NB4 (cell line): Measurements from ENCODE around the gene CTXND1.

Experiments
- DNase-seq: peaks from one replicate; pipeline ENCODE4 v3.0.0; 2010; ENCODE audit warnings: low read depth
- H3K4me3 ChIP-seq: one replicate; pipeline ENCODE4 v1.5.1; 2011; ENCODE audit warnings: mild to moderate bottlenecking, low read depth, low read length, moderate library complexity
- CTCF ChIP-seq: IDR thresholded peaks from one replicate; pipeline ENCODE4 v1.5.1; 2012; ENCODE audit warnings: low read depth, low read length
- MYC ChIP-seq: IDR thresholded peaks from 2 replicates; pipeline ENCODE4 v1.6.1; 2011; ENCODE audit warnings: low read depth, low read length
- POLR2A ChIP-seq: IDR thresholded peaks from 2 replicates; pipeline ENCODE4 v1.6.1; 2011; ENCODE audit warnings: mild to moderate bottlenecking; ENCODE audit not compliant: insufficient read length; ENCODE audit errors: extremely low read depth
- TF ChIP-seq, protein P1 (sequence below): IDR thresholded peaks from 2 replicates; pipeline ENCODE4 v1.6.1; 2011; ENCODE audit warnings: low read depth, low read length

CTXND1 gene

DNA sequence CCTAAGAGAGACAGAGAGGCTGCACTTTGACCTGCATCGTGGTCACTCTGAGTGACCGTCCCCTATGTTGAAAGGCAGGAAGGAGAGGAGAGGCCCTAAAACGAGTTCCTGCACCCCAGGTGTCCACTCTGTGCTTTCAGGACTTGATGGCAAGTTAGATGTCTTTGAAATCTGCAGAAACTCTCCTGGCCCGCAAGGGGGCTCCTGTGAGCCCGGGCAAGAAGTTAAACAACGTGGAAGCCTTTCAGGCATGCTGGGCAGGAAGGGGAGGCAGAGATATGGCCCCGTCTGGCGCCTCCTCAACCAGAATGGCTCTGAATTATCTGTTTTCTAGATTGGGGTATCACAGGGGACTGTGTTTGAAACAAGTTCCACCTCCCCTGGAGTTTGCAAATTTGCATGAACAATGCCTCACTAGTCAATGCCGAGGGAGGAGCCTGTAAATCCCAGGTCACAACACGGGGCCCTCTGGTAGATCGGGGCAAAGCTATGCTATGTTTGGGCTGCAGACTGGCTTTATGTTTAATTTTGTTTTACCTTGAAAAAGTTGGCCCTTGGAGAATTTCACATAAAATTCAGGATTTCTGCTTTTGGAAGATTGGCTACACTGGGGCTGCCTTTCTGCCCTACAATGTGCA, 9.8 kb downstream of the CTXND1 start:
- peak; percentile 65 for DNase-seq
- no peak overlapping the region for H3K4me3 ChIP-seq
- TF ChIP-seq, protein P1, sequence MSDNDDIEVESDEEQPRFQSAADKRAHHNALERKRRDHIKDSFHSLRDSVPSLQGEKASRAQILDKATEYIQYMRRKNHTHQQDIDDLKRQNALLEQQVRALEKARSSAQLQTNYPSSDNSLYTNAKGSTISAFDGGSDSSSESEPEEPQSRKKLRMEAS = peak; percentile 36; the same call in 1 of the 2 replicates
- peak; percentile 94 for TF ChIP-seq CTCF
- TF ChIP-seq MYC = no peak

GRCh38 chr15:80241508-80241907, 10.5 kb downstream of the CTXND1 start:
- no peak overlapping the region for H3K4me3 ChIP-seq
- no peak for DNase-seq
- TF ChIP-seq POLR2A (no peak), MYC (no peak), CTCF (no peak)
- TF ChIP-seq, protein P1 = no peak

- no peak for DNase-seq
- H3K4me3 ChIP-seq = no peak overlapping the region
- TF ChIP-seq POLR2A (no peak), MYC (no peak), CTCF (no peak)
- TF ChIP-seq, protein P1 = no peak
Observed at GRCh38 chr15:80240276-80240675, 11.7 kb downstream of the CTXND1 start.

GRCh38 chr15:80234883-80235282, 17.1 kb downstream of the CTXND1 start:
- TF ChIP-seq CTCF (peak; percentile 64), POLR2A (no peak), MYC (no peak)
- TF ChIP-seq, protein P1 = no peak
- peak; percentile 65 for DNase-seq
- no peak overlapping the region for H3K4me3 ChIP-seq

GRCh38 chr15:80233581-80233980, 18.4 kb downstream of the CTXND1 start:
- DNase-seq = no peak
- H3K4me3 ChIP-seq = no peak overlapping the region
- TF ChIP-seq CTCF (no peak), MYC (no peak), POLR2A (no peak)
- TF ChIP-seq, protein P1 = no peak

- TF ChIP-seq, protein P1 = no peak
- no peak for TF ChIP-seq POLR2A
- TF ChIP-seq MYC = no peak
- TF ChIP-seq CTCF = no peak
- no peak for DNase-seq
- no peak overlapping the region for H3K4me3 ChIP-seq
Observed at GRCh38 chr15:80231371-80231770, 20.6 kb downstream of the CTXND1 start.
